HG03558 (cell line): ENCODE results near the gene FRMD8.

ENCODE experiments used
- ATAC-seq: cut with Tn5 transposase; IDR thresholded peaks from one replicate; pipeline ENCODE4 v1.9.1; 2021; ENCODE audit warnings: moderate number of reproducible peaks; ENCODE audit not compliant: unreplicated experiment; ENCODE audit errors: extremely low read depth

The FRMD8 gene

GRCh38 chr11:65392186-65392829 lies 5.9 kb downstream of the FRMD8 start:
- no peak for ATAC-seq

- ATAC-seq, result no peak
These were observed 6.5 kb downstream of the FRMD8 start for GRCh38 chr11:65392899-65393298.

- no peak for ATAC-seq
These were observed 7.2 kb downstream of the FRMD8 start for GRCh38 chr11:65393513-65394079.

DNA sequence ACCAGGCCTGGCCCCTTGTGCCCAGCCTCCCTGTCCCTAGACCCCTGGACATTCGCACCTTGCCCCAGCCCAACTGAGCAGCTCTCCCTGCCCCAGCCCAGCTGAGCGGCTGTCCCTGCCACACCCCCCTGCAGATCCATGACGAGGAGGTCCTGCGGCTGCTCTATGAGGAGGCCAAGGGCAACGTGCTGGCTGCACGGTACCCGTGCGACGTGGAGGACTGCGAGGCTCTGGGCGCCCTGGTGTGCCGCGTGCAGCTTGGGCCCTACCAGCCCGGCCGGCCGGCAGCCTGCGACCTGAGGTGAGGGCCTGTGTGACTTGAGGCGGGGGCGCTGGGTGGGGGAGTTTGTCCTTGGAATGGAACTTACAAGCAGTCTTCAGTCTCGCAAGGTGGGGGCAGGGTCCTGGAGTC lies 7.7 kb downstream of the FRMD8 start:
- ATAC-seq, result no peak

- no peak for ATAC-seq
These were observed 9.6 kb downstream of the FRMD8 start for GRCh38 chr11:65395961-65396530.

GRCh38 chr11:65396769-65397745 lies 10.6 kb downstream of the FRMD8 start:
- no peak for ATAC-seq

DNA sequence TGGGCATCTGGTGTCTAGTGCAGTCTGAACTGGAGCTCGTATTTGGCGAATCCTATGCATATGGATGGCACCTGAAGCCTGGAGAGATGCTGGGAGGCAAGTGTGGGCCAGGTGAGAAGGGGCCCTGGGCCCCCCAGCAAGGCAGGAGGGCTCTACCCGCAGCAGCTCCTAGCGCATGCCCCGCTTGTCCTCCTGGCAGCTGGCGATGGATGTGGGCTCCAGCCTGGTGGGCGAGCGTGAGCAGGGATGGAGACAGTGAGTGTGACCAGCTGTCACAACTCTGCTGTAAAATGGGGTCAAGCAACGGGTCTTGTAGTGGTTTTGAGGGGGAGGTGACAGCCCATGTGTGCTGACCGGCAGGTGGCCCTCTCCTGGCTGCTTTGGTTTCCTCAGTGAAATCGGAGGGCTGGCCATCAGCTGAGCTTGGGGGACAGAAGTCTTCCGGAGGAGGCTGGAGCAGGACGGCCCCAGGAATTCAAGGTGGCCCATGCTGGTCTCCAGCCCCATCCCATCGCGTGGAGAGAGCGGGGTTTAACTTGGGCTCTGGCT lies 12.0 kb downstream of the FRMD8 start:
- ATAC-seq, result no peak

- ATAC-seq, result no peak
These were observed 12.8 kb downstream of the FRMD8 start for GRCh38 chr11:65399249-65399648.

DNA sequence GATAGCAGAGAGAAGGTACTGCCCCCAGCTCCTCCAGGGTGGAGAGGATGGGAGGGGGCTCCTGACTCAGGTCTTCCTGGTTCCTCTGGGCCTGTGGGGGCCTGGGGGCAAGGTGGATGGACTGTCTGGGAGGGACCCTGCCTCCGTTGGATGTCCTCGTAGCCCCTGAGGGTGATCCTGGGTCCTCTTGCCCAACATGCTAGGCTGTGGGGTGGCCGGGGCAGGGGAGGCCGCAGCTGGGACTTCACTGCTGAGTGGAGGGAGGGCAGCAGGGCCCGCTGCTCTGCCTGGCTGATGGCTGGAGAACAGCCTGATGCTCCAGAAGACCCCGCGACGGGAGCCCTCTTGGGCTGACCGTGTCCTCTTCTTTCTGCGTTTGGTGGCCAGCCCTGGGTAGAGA lies 13.4 kb downstream of the FRMD8 start:
- ATAC-seq, result no peak

- ATAC-seq, result no peak
These were observed 14.1 kb downstream of the FRMD8 start for GRCh38 chr11:65400307-65401072.

GRCh38 chr11:65401073-65401802 lies 14.8 kb downstream of the FRMD8 start:
- no peak for ATAC-seq

GRCh38 chr11:65401803-65402248 lies 15.4 kb downstream of the FRMD8 start:
- ATAC-seq, result no peak

- no peak for ATAC-seq
These were observed 16.4 kb downstream of the FRMD8 start for GRCh38 chr11:65402790-65403189.

DNA sequence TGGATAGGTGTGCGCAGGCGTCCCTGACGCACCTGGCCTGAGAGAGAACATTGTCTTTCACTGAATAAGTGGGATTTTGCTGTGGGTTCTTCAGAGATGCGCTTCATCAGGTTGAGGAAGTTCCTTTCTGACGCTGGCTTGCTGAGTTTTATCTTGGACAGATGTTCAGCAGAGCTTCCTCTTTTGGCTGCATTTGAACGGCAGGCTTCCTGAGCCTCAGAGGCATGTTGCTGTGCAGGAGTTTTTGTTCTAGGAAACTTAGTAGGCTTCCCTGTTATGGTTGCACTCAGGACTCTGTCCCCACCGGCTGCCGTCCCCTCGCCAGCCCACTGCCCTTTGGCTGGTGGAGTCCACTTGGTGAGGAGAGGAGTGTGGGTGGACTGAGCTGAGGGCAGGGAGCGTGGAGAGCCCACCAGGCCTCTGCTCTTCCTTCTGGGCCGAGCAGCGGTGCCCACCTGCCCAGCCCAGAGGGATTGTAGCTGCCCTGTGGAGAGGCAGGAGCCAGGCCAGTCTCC lies 17.2 kb downstream of the FRMD8 start:
- ATAC-seq, result no peak

GRCh38 chr11:65404210-65404609 lies 17.8 kb downstream of the FRMD8 start:
- ATAC-seq, result no peak

- no peak for ATAC-seq
These were observed 18.4 kb downstream of the FRMD8 start for GRCh38 chr11:65404638-65405339.

- no peak for ATAC-seq
These were observed 24.7 kb downstream of the FRMD8 start for GRCh38 chr11:65410936-65411680.

DNA sequence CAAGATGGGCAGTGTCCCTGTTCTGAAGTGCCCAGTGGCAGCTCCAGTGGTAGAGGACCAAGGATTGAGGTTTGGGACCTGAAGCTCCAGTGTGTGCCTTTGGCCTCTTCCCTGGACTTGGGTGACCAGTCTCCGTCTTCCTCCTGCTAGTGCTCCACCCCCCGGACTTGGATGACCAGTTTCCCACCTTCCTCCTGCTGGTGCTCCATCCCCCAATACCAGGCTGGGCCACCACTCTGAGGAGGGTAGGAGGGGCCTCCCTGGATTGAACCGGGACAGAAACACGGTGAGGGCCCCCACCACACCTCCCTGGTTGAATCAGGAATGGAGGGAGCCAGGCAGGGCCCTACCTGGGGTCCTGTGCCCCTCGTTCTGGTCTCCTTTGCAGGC lies 25.2 kb downstream of the FRMD8 start:
- ATAC-seq, result no peak
